ENCODE results near the gene SMPD3.

SMPD3 gene

DNA sequence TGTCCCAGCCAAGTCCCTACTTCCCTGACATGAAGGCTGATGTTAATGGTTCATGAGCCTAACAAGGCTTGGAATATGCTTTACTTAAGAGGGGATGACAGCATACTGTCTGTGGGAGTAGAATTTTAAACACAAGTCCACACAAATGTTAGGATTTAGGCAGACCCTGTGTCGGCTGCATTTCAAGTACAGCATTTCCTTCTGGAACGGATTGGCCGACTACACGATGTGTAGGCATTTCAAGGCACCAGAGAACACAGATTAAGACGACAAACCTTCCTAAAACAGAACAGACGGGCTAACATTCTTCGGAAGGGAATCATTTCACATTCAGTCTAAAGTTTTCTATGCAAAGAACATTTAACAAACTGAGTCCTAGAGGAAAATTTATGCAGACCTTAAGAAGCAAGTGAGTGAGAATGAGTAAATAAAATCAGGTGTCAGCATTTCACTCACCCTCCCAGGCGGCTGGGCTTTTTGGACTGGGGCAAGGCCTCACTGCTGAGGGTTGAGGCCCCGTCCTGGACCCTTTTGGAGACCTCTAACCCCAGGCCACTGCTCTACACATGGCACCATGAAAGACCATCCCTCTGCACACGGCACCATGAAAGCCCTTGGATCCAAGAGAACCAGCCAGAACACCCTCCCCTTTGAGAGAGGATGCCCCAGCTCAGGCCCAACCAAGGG lies 67.5 kb downstream of the SMPD3 start:
- no peaks in the 10 kb centered on the region for H3K36me3 ChIP-seq (ENCODE audit: control insufficient read depth, insufficient read depth, low read length)
- no peaks in the 10 kb centered on the region for H3K9me3 ChIP-seq (ENCODE audit: control insufficient read depth, insufficient read depth, low read depth, low read length)
- H3K9ac ChIP-seq (ENCODE audit: low read length), result no peak overlapping the region
- peaks cover 19% of the 10 kb centered on the region for H3K4me1 ChIP-seq (ENCODE audit: control insufficient read depth, insufficient read depth, low read length)
- H3K4me3 ChIP-seq (ENCODE audit: low read depth, low read length), result no peak overlapping the region
- H3K27ac ChIP-seq (ENCODE audit: low read depth, low read length), result no peak overlapping the region
- H3K27me3 ChIP-seq (ENCODE audit: control insufficient read depth, insufficient read depth, low read length), result no peaks in the 10 kb centered on the region

DNA sequence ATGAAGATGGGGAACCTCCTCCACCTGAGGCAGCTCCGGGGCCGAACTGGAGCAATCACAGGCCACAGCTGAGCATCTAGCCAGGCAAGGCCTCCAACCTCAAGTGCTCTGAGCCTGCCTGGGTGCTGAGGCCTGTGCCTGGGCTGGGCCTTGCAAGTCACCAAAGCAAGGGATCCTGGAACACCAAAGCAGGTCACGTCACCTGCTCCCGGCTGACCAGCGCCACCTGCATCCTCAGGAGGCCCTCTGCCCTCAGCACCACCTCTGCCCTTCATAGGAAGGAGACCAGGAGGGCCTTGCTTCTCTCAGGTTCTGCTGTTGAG lies 68.0 kb downstream of the SMPD3 start:
- H3K9me3 ChIP-seq (ENCODE audit: control insufficient read depth, insufficient read depth, low read depth, low read length), result no peaks in the 10 kb centered on the region
- H3K9ac ChIP-seq (ENCODE audit: low read length), result no peak overlapping the region
- peaks cover 16% of the 10 kb centered on the region for H3K4me1 ChIP-seq (ENCODE audit: control insufficient read depth, insufficient read depth, low read length)
- no peaks in the 10 kb centered on the region for H3K36me3 ChIP-seq (ENCODE audit: control insufficient read depth, insufficient read depth, low read length)
- no peak overlapping the region for H3K4me3 ChIP-seq (ENCODE audit: low read depth, low read length)
- H3K27ac ChIP-seq (ENCODE audit: low read depth, low read length), result no peak overlapping the region
- H3K27me3 ChIP-seq (ENCODE audit: control insufficient read depth, insufficient read depth, low read length), result no peaks in the 10 kb centered on the region

DNA sequence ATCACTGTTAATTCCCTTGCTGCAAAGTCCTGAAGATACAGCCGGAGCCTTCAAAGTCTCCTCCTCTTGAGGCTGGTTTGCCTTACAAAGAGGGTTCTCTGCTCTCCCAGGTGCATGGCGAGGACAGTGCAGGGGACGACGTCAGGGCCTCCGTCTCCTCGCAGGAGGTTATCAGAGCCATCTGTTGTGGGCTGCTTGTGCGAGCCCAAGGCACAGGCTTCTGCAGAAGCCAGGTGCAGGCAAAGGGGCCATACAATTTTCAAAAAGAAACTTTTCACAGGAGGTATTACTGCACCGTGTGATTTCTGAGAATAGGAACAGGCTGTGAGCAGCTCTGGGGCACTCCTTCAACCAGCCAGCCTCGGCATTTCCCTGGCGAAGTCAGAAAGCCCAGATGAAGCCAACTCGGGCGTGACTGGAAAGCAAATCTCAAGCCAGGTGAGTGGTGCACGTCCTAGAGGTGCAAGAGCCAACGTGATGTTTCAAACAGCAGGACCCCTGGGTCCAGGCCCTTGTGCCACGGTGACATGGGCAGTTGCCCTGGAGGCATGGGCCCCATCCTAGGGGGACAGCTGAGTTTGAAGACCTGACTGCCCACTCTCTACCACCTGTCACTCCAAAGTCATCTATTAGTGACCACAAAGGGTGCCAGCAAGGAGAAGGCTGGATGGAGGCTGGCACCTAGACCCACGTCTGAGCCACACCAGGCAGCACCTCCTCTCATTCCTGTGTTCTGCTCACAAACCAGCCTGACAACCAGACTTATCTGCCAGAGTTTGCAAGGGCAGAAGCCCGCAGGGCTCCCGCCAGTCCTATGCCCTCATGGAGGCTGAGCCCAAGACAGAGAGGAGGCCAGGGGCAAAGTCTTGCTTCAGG lies 68.6 kb downstream of the SMPD3 start:
- H3K36me3 ChIP-seq (ENCODE audit: control insufficient read depth, insufficient read depth, low read length), result no peaks in the 10 kb centered on the region
- no peak overlapping the region for H3K27ac ChIP-seq (ENCODE audit: low read depth, low read length)

DNA sequence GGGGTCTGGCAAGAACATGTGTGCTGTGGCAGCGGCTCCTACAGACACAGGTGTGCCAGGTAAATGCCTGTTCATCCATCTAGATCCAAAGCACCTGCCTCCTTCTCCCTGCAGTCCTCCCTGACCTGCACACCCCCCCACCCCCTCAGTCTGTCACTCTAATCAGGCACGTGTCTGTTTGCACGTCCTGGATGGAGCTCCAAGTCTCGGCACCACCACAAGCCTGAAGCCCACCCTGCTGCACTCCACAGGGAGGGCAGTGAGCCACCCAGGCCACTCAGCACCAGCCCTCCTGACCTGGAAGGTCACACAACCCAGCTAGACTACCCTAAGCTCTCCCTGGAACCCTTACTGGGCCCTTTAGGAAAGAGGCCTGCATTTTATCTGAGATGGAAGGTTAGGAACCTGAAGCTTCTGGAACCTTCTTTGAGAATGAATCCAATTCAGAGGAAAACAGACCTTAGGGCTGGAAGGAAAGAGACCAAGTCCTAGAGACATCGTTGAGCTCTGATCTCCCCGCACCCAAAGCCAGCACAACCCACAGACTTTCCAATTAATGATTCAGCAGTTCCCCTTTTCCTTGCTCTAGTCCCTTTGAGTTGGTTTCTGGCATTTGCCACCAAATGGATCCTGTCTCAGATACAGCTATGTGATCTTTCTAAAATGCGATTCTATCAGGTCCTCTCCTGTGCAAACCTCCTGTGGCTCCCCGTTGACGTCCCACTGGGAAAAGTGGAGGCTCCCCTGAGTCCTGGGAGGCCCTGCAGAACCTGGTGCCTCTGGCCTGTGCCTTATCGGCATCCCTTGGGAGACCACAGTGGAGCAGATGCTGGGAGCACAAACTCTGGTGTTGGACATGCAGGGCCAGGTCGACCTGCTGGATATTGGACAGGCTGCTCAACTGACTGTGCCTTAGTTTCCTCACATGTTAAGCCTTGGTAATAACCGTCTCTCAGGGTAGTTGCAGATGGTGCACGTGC lies 69.6 kb downstream of the SMPD3 start:
- Histone ChIP-seq H3K9ac (ENCODE audit: low read length) (no peak overlapping the region), H3K27me3 (ENCODE audit: control insufficient read depth, insufficient read depth, low read length) (no peaks in the 10 kb centered on the region), H3K4me1 (ENCODE audit: control insufficient read depth, insufficient read depth, low read length) (peaks cover under 1% of the 10 kb centered on the region; the same call in 1 of the 2 replicates), H3K9me3 (ENCODE audit: control insufficient read depth, insufficient read depth, low read depth, low read length) (no peaks in the 10 kb centered on the region), H3K36me3 (ENCODE audit: control insufficient read depth, insufficient read depth, low read length) (no peaks in the 10 kb centered on the region), H3K27ac (ENCODE audit: low read depth, low read length) (no peak overlapping the region), H3K4me3 (ENCODE audit: low read depth, low read length) (no peak overlapping the region)

More for the DNA sequence above, 68.6 kb downstream of the SMPD3 start:
- Histone ChIP-seq H3K9me3 (ENCODE audit: control insufficient read depth, insufficient read depth, low read depth, low read length) (no peaks in the 10 kb centered on the region), H3K27me3 (ENCODE audit: control insufficient read depth, insufficient read depth, low read length) (no peaks in the 10 kb centered on the region), H3K9ac (ENCODE audit: low read length) (no peak overlapping the region), H3K4me1 (ENCODE audit: control insufficient read depth, insufficient read depth, low read length) (peaks cover 11% of the 10 kb centered on the region), H3K4me3 (ENCODE audit: low read depth, low read length) (no peak overlapping the region)

DNA sequence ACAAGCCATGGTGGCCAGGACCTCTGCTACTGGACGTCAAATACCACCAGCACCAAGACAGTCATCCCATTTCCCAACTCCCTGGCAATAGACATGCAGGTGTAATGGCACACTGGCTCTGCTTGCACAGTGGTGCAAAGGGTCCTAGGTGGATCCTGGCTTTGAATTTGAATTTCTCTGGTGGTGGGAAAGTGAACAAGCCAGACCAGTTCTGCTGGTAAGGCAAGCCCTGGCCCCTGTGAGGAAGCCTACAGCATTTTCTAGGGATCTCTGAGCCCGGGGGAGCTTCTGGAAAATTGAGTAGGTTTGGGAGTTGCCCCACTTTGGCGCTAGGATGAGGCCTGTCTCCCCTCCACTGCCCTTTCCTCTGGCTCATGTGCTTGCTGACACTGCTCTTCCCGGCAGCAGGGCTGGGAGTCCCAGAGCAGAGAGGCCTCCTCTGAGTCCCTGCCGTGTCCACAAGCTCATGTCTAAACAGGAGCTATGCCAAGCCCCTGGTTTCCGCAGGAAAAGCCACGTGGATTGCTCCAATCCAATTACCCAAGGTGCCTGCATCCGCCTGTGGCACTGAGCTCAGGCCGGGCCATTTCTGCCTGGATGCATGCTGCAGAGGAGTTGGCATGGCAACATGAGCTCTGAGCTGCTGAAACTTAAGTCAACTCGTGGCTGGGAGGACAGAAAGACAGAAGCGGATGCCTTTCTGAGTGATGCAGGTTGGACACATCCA lies 70.5 kb downstream of the SMPD3 start:
- no peak overlapping the region for H3K27ac ChIP-seq (ENCODE audit: low read depth, low read length)
- no peaks in the 10 kb centered on the region for H3K9me3 ChIP-seq (ENCODE audit: control insufficient read depth, insufficient read depth, low read depth, low read length)
- H3K36me3 ChIP-seq (ENCODE audit: control insufficient read depth, insufficient read depth, low read length), result no peaks in the 10 kb centered on the region
- H3K27me3 ChIP-seq (ENCODE audit: control insufficient read depth, insufficient read depth, low read length), result no peaks in the 10 kb centered on the region
- H3K4me1 ChIP-seq (ENCODE audit: control insufficient read depth, insufficient read depth, low read length), result no peaks in the 10 kb centered on the region
- H3K9ac ChIP-seq (ENCODE audit: low read length), result no peak overlapping the region
- H3K4me3 ChIP-seq (ENCODE audit: low read depth, low read length), result no peak overlapping the region

DNA sequence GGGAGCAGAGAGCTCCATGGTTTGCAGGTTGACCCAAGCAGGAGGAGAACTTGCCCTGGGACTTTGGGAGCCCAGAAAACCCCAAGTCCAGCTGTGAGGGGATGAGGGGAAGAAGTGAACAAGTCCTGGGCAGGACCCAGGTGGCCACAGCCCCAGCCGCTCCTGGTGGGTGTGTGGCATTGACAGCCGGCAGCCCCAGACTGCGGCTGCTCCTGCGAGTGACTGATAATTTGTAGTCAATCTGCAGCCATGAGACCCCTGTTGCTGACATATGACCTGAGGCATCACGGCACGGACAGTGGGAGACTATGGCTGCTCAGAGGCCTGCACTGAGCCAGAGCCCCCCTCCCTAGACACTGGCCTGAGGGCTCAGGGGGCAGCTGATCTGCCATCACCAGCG lies 71.1 kb downstream of the SMPD3 start:
- Histone ChIP-seq H3K4me3 (ENCODE audit: low read depth, low read length) (no peak overlapping the region), H3K27ac (ENCODE audit: low read depth, low read length) (no peak overlapping the region), H3K36me3 (ENCODE audit: control insufficient read depth, insufficient read depth, low read length) (no peaks in the 10 kb centered on the region), H3K9me3 (ENCODE audit: control insufficient read depth, insufficient read depth, low read depth, low read length) (no peaks in the 10 kb centered on the region), H3K4me1 (ENCODE audit: control insufficient read depth, insufficient read depth, low read length) (no peaks in the 10 kb centered on the region), H3K27me3 (ENCODE audit: control insufficient read depth, insufficient read depth, low read length) (no peaks in the 10 kb centered on the region), H3K9ac (ENCODE audit: low read length) (no peak overlapping the region)

DNA sequence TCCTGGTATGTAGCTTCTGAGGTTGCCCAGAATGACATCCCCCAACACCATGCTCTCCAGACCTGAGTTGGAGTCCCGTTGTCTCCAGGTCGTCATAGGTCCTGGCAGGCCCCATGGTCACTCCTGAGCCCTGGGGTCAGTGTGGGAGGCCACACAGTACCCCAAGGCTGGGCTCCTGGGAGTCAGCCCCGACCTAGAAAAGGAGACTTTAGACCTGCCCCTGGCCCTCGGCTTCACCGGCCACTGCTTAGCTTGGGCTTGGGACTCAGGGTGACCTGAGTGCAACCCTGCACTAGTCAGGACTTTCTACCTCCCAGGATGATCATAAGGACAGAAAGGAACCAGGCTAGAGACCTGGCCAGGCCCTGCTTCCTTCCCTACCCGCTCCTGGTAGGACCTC lies 71.7 kb downstream of the SMPD3 start:
- Histone ChIP-seq H3K9ac (ENCODE audit: low read length) (no peak overlapping the region), H3K27ac (ENCODE audit: low read depth, low read length) (no peak overlapping the region), H3K4me1 (ENCODE audit: control insufficient read depth, insufficient read depth, low read length) (no peaks in the 10 kb centered on the region), H3K9me3 (ENCODE audit: control insufficient read depth, insufficient read depth, low read depth, low read length) (no peaks in the 10 kb centered on the region), H3K4me3 (ENCODE audit: low read depth, low read length) (no peak overlapping the region), H3K27me3 (ENCODE audit: control insufficient read depth, insufficient read depth, low read length) (no peaks in the 10 kb centered on the region), H3K36me3 (ENCODE audit: control insufficient read depth, insufficient read depth, low read length) (no peaks in the 10 kb centered on the region)

DNA sequence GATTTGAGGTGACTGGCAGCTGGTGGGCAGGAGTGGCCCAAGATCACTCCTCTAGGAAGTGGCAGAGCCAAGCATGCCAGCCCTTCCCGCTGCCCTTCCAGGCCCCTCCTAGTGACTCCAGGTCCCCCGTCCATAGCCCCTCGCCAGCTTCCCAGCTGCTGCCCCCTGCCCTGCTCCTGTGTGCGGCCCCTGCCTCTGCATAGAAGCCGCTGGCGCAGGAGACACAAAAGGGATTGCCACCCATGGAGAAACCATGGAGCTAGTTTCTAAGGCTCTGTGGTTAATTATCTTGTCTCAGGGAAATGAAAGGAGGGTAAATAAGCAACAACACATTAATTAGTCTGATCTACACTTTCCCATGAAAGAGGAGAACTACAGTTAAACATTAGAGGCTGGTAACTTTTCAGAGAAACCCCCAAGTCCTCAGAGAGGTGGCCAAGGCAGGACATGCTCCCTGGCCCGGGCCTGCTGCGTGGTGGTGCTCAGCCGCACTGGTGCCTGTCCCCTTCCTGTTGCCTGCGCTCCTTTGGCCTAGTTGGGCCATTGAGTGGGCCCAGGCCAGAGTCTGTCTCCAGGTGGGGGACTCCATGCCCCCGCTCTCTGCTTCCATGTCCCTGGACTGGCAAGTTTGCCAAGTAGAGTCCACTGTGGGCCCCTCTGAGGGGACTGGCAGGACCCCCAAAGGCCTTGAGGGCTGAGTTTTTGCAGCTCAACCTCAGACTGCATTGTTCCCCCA lies 72.3 kb downstream of the SMPD3 start:
- H3K36me3 ChIP-seq (ENCODE audit: control insufficient read depth, insufficient read depth, low read length), result no peaks in the 10 kb centered on the region
- H3K4me1 ChIP-seq (ENCODE audit: control insufficient read depth, insufficient read depth, low read length), result no peaks in the 10 kb centered on the region
- H3K9me3 ChIP-seq (ENCODE audit: control insufficient read depth, insufficient read depth, low read depth, low read length), result no peaks in the 10 kb centered on the region

DNA sequence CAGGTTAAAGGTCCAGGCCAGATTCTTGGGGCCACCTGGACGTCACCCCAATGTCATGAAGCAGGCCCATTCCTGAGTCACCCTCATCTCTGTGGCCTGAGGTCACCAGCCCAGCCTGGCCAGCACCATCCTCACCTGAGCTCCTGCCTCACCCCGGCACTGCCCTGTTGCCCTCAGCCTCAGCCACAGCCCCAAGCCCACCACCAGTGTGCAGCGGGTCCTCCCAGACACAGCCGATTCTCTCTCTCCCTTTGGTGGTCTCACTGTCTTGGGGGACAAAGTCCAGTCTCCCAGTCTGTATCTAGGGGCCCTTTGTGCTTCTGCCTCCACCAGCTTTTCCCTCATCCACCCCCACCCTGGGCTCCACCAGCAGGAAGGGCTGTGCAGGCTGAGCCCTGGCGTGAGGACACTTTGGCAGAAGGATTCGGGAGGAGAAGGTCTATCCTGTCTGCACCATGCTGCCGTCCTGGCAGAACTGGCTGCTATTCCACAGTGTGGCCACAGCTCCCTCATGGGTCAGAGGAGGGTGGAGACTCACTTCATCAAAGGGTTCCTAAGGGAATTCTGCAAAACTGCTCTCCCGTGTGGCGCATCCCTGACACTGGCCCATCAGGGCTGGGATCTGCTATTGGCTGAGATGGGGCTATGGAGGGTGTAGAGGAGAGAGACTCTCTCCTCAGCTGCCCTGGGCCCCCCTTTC lies 73.2 kb downstream of the SMPD3 start:
- H3K27me3 ChIP-seq (ENCODE audit: control insufficient read depth, insufficient read depth, low read length), result no peaks in the 10 kb centered on the region
- no peak overlapping the region for H3K27ac ChIP-seq (ENCODE audit: low read depth, low read length)
- no peaks in the 10 kb centered on the region for H3K36me3 ChIP-seq (ENCODE audit: control insufficient read depth, insufficient read depth, low read length)
- no peaks in the 10 kb centered on the region for H3K4me1 ChIP-seq (ENCODE audit: control insufficient read depth, insufficient read depth, low read length)
- no peaks in the 10 kb centered on the region for H3K9me3 ChIP-seq (ENCODE audit: control insufficient read depth, insufficient read depth, low read depth, low read length)
- H3K9ac ChIP-seq (ENCODE audit: low read length), result no peak overlapping the region
- H3K4me3 ChIP-seq (ENCODE audit: low read depth, low read length), result no peak overlapping the region

More for the DNA sequence above, 72.3 kb downstream of the SMPD3 start:
- Histone ChIP-seq H3K4me3 (ENCODE audit: low read depth, low read length) (no peak overlapping the region), H3K27ac (ENCODE audit: low read depth, low read length) (no peak overlapping the region), H3K9ac (ENCODE audit: low read length) (no peak overlapping the region), H3K27me3 (ENCODE audit: control insufficient read depth, insufficient read depth, low read length) (no peaks in the 10 kb centered on the region)

Measured in HUES6 (cell line).